GM12801 (cell line): ENCODE results near the gene IL12RB1.

Source experiments
- TF ChIP-seq, protein P1 (sequence below): IDR thresholded peaks from one replicate; pipeline ENCODE4 v1.5.1; 2011; ENCODE audit warnings: control low read depth; ENCODE audit not compliant: insufficient read length; ENCODE audit errors: extremely low read depth

The IL12RB1 gene

DNA sequence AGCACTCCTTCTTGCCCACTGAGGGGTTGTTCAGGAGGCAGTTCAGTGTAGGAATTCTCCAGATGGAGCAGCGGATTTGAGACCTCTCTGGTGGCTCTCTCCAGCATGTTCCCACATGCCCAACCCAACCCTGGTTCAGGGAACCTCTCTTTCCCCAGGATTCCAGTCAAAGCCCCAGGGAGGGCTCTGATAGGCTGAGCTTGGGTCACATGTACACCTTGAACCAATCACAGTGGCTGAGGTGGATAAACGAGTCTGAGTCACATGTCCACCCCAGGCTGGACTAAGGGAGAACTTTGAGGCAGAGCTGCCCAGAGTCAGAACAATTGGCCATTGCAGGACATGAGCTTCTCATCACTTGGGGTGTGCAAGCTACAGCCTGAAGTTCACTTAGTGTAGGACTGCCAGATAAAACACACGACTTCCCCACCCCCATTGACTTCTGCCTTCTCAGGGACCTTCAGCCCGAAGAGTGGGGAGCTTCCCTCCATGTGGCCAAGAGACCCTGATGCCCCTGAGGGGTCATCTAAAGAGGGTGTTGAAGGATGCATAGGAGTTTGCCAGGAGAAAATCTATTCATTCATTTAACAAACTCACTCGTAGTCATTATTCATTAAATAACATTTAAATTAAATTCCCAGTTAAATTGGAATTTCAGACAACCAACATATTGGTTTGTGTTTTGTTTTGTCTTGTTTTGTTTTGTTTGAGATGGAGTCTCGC, 6.9 kb upstream of the IL12RB1 start:
- TF ChIP-seq, protein P1, sequence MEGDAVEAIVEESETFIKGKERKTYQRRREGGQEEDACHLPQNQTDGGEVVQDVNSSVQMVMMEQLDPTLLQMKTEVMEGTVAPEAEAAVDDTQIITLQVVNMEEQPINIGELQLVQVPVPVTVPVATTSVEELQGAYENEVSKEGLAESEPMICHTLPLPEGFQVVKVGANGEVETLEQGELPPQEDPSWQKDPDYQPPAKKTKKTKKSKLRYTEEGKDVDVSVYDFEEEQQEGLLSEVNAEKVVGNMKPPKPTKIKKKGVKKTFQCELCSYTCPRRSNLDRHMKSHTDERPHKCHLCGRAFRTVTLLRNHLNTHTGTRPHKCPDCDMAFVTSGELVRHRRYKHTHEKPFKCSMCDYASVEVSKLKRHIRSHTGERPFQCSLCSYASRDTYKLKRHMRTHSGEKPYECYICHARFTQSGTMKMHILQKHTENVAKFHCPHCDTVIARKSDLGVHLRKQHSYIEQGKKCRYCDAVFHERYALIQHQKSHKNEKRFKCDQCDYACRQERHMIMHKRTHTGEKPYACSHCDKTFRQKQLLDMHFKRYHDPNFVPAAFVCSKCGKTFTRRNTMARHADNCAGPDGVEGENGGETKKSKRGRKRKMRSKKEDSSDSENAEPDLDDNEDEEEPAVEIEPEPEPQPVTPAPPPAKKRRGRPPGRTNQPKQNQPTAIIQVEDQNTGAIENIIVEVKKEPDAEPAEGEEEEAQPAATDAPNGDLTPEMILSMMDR: no peak

DNA sequence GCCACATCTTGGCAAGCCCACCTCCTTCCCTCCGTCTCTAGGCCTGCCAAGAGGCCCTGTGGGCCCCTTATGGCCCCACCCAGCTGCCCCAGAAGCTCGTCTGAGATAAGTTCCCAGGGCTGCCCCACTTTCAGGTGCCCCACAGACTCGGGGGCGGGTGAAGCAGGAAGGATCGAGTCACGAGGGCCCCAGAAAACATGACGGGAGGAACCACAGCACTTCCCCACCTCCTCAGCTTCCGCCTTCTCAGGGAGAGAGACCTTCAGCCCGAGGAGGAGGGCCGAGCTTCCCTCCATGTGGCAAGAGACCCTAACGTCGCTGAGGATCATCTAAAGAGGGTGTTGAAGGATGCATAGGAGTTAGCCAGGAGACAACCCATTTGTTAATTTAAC, 4.5 kb upstream of the IL12RB1 start:
- TF ChIP-seq, protein P1: no peak

DNA sequence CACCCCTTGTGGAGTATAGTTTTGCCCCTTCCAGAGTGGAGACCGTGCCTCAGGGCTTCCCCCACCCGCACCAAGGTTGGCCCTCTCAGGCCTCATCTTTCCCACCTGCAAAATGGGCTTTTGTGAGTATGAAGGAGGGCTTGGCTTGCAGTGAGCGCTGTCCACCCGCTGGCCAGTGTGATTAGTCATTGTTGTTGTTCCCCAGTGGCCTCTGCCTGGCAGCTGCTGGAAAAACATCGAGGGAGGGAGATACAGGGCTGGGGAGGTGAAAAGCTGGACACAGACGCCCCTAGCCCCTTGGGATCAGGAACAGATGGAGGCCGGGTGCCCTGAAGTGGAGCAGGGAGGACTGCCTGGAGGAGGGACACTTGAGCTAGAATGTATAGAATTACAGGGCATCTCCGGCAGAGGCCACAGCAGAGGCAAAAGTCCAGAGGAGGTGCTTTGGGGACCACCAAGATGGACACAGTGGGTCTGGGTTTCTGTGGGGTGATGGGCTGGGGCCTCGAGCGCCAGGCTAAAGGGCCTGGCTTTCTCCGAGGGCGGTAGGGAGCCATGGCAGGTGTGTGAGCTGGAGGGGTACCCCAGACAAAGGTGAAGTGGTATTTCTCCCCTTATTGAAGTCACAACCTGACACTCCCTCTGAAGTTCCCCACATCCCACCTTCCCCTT, 3.9 kb upstream of the IL12RB1 start:
- TF ChIP-seq, protein P1: no peak

DNA sequence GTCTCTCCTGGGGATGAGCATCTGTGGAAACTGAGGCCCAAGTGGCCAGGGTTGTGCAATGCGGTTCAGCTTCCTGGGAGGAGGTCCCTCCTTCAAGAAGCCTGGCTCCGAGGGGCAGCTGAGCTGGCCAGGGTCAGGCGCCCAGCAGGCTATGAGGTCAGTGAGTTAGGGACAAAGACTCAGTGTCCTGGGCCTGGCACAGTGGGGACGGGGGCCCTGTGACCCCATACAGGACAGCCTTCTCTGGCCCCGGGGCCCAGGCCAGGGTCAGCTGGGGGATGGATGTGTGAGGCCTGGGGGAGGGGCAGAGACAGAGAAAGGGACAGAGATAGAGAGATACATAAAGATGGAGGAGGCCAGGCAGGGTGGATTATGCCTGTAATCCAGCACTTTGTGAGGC, 3.0 kb upstream of the IL12RB1 start:
- TF ChIP-seq, protein P1: no peak

DNA sequence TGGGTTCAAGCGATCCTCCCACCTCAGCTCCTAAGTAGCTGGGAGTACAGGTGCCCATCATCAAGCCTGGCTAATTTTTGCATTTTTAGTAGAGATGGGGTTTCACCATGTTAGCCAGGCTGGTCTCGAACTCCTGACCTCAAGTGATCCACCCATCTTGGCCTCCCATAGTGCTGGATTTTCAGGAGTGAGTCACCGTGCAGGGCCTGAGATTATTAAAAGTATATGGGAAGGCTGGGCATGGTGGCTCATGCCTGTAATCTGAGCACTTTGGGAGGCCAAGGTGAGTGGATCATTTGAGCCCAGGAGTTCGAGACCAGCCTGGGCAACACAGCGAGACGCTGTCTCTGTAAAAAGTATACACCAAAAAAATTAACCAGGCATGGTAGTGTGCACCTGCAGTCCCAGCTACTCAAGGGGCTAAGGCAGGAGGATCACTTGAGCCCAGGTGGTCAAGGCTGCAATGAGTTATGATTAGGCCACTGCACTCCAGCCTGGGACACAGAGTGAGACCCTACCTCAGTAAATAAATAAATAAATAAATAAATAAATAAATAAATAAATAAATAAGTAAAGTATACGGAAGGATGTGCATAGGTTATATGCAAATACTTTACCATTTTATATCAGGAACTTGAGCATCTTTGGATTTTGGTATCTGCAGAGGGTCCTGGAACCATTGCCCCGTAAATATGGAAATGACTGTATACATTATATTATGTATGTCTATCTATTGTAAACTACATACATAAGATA, 854 bp downstream of the IL12RB1 start:
- TF ChIP-seq, protein P1: no peak

DNA sequence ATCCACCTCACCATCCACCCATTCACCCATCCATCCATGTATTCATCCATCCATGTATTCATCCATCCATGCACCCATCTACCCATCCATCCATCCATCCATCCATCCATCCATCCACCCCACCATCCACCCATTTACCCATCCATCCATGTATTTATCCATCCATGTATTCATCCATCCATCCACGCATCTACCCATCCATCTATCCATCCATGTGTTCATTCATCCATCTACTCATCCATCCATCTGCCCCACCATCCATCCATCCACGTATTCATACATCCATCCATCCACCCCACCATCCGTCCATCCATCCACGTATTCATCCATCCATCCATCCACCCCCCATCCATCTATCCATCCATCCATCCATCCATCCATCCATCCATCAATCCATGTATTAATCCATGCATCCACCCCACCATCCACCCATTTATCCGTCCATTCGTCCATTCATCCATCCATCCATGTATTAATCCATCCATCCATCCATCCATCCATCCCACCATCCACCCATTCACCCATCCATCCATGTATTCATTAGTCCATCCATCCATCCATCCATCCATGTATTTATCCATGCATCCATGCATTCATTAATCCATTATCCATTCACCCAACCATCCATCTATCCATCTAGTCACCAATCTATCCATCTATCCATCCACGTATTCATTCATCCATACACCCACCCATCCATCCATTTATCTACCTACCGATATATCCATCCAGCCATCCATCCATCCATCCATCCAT, 2.6 kb downstream of the IL12RB1 start:
- TF ChIP-seq, protein P1: no peak

DNA sequence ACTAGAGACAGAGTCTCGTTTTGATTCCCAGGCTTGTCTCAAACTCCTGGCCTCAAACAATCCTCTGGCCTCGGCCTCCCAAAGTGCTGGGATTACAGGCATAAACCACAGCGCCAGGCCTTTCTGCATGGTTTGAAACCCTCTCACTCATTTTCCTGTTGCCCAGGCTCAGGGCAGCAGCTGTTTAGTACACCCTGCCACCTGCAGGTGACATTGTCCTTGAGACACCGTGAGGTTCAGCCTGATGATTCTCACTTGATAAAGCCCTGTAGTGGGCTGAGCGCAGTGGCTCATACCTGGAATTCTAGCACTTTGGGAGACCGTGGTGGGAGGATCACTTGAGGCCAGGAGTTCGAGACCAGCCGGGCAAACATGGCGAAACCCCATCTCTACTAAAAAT, 12.5 kb downstream of the IL12RB1 start:
- TF ChIP-seq, protein P1: no peak
